ENCODE data around the gene TM4SF1. TPM values are rescaled to one million over a fixed set of nuclear protein-coding genes. Genes with fewer than 3 reads are reported as not detected.

Gene TM4SF1
- polyA plus RNA-seq, 1 donor from 2014 or later: 0.81 TPM

DNA sequence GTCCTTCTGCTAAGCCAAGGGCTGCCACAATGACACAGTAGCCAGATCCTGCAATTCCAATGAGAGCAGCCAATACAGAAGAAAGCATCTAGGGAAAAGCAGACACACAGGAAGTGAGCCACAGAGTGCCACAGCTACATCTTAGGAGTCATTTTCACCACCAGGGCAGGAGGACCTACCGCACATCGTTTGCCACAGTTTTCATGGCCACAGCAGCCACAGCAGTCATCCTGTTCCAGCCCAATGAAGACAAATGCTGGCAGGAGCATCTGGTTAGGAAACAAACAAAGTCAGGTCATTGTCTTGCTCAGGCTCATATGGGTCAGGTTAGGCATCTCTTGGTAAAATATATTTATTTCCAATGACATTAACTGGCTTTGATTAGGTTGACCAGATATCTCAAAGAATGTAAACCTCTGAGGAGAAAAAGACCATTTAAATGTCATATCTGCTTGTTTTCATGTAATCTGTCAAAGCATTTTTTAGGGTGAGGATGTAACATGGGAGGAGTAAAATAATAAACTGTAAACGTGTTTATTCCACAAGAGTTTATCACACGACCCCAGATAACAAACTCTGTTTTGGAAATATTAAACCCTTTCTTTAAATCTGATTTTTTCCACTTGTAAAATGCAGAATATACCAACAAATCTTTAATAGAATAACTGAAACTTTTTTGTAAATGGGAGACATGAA lies 1.8 kb downstream of the TM4SF1 start:
- Histone ChIP-seq H3K4me3 (ENCODE audit: low read length) (no peak overlapping the region), H3K9me3 (ENCODE audit: low read length) (no peaks in the 10 kb centered on the region), H3F3A (ENCODE audit: insufficient read depth, low read length, poor library complexity, severe bottlenecking) (no peaks in the 10 kb centered on the region), H2AFZ (ENCODE audit: low read depth, low read length) (no peak overlapping the region), H3K79me2 (replicated peaks; ENCODE audit: insufficient read depth, low read length) (no peaks in the 10 kb centered on the region), H3K9me2 (ENCODE audit: insufficient read depth, low read length) (no peaks in the 10 kb centered on the region), H3K4me2 (ENCODE audit: low read length) (no peak overlapping the region), H3K27ac (ENCODE audit: low read length) (no peak overlapping the region), H3K9ac (ENCODE audit: low read length) (no peak overlapping the region), H3K27me3 (ENCODE audit: insufficient read depth, low read depth, low read length) (no peaks in the 10 kb centered on the region), H4K20me1 (ENCODE audit: insufficient read depth) (no peaks in the 10 kb centered on the region), H3K36me3 (ENCODE audit: insufficient read depth, low read length) (no peaks in the 10 kb centered on the region)
- no peak for TF ChIP-seq EZH2 (IDR thresholded peaks at IDR 0.05; ENCODE audit: borderline replicate concordance, insufficient read depth, low read length, poor library complexity, severe bottlenecking)
- TF ChIP-seq TAF1 (IDR thresholded peaks at IDR 0.05; ENCODE audit: low read depth): no peak
- TF ChIP-seq RAD21 (conservative IDR thresholded peaks at IDR 0.05): no peak
- TF ChIP-seq POLR2AphosphoS5 (IDR thresholded peaks at IDR 0.05): no peak
- no peak for TF ChIP-seq SMC3 (conservative IDR thresholded peaks at IDR 0.05; ENCODE audit: poor library complexity)

DNA sequence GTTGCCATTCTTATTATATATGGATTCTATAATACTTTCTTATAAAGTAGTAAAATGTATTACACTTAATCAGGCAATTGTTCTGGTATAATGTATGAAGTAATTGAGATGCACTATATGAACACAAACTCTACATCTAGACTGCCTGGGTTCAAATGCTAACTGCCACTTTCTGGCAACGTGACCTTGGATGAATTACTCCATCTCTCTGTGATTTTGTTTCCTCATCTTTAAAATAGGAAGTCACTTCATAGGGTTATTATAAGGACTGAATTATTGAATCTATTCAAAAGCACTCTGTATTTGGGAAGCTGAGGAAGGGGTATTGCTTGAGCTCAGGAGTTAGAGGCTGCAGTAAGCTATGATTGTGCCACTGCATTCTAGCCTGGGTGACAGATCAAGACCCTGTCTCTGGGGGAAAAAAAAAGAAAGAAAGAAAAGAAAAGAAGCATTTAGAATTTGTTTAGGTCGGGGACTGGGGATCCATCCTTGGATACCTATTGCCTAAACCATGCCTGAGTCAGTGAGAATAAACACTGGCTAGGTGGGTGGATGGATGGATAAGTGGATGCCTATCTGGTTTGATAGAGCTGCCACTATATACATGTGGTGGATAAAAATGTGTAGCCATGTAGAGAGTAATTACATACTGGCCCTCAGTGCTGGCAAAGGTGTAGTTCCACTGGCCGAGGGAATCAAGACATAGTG lies 2.5 kb downstream of the TM4SF1 start:
- Histone ChIP-seq H3K9me3 (ENCODE audit: low read length) (no peaks in the 10 kb centered on the region), H3K27ac (ENCODE audit: low read length) (no peak overlapping the region), H2AFZ (ENCODE audit: low read depth, low read length) (no peak overlapping the region), H3K27me3 (ENCODE audit: insufficient read depth, low read depth, low read length) (no peaks in the 10 kb centered on the region), H4K20me1 (ENCODE audit: insufficient read depth) (no peaks in the 10 kb centered on the region), H3K4me3 (ENCODE audit: low read length) (no peak overlapping the region), H3F3A (ENCODE audit: insufficient read depth, low read length, poor library complexity, severe bottlenecking) (no peaks in the 10 kb centered on the region), H3K79me2 (replicated peaks; ENCODE audit: insufficient read depth, low read length) (no peaks in the 10 kb centered on the region), H3K9ac (ENCODE audit: low read length) (no peak overlapping the region), H3K9me2 (ENCODE audit: insufficient read depth, low read length) (no peaks in the 10 kb centered on the region), H3K36me3 (ENCODE audit: insufficient read depth, low read length) (no peaks in the 10 kb centered on the region), H3K4me2 (ENCODE audit: low read length) (no peak overlapping the region)
- no peak for TF ChIP-seq MXI1 (conservative IDR thresholded peaks at IDR 0.05; ENCODE audit: poor library complexity, severe bottlenecking)
- no peak for TF ChIP-seq EP300 (conservative IDR thresholded peaks at IDR 0.05; ENCODE audit: poor library complexity, severe bottlenecking)
- no peak for TF ChIP-seq RAD21 (conservative IDR thresholded peaks at IDR 0.05)

DNA sequence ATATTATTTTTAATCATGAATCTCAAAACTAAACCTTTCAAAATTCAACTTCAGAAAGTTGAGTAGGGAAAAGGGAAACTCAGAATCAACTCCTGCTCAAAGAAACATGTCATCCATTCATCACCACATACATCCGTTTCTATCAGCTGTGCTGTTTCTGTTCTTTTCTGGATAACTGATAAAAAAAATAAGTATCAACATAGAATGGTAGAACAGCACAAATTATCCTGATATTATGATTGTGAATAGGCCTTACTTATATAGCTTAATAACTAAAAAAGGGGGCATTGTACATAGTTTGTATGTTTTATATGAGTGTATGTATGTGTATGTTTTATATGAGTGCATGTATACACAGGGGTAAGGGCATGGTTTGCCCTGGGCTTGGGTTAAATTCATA lies 3.1 kb downstream of the TM4SF1 start:
- Histone ChIP-seq H3K4me2 (ENCODE audit: low read length) (no peak overlapping the region), H3K4me3 (ENCODE audit: low read length) (no peak overlapping the region), H3F3A (ENCODE audit: insufficient read depth, low read length, poor library complexity, severe bottlenecking) (no peaks in the 10 kb centered on the region), H2AFZ (ENCODE audit: low read depth, low read length) (no peak overlapping the region), H3K9ac (ENCODE audit: low read length) (no peak overlapping the region), H3K27me3 (ENCODE audit: insufficient read depth, low read depth, low read length) (no peaks in the 10 kb centered on the region), H4K20me1 (ENCODE audit: insufficient read depth) (no peaks in the 10 kb centered on the region), H3K79me2 (replicated peaks; ENCODE audit: insufficient read depth, low read length) (no peaks in the 10 kb centered on the region), H3K9me3 (ENCODE audit: low read length) (no peaks in the 10 kb centered on the region), H3K27ac (ENCODE audit: low read length) (no peak overlapping the region), H3K9me2 (ENCODE audit: insufficient read depth, low read length) (no peaks in the 10 kb centered on the region), H3K36me3 (ENCODE audit: insufficient read depth, low read length) (no peaks in the 10 kb centered on the region)
- TF ChIP-seq MXI1 (conservative IDR thresholded peaks at IDR 0.05; ENCODE audit: poor library complexity, severe bottlenecking) (no peak), EP300 (conservative IDR thresholded peaks at IDR 0.05; ENCODE audit: poor library complexity, severe bottlenecking) (no peak), EZH2 (IDR thresholded peaks at IDR 0.05; ENCODE audit: borderline replicate concordance, insufficient read depth, low read length, poor library complexity, severe bottlenecking) (no peak), SMC3 (conservative IDR thresholded peaks at IDR 0.05; ENCODE audit: poor library complexity) (no peak), TAF1 (IDR thresholded peaks at IDR 0.05; ENCODE audit: low read depth) (no peak), POLR2AphosphoS5 (IDR thresholded peaks at IDR 0.05) (no peak), RAD21 (conservative IDR thresholded peaks at IDR 0.05) (no peak), REST (IDR thresholded peaks at IDR 0.05; ENCODE audit: borderline replicate concordance) (no peak)
- TF ChIP-seq, protein P1, sequence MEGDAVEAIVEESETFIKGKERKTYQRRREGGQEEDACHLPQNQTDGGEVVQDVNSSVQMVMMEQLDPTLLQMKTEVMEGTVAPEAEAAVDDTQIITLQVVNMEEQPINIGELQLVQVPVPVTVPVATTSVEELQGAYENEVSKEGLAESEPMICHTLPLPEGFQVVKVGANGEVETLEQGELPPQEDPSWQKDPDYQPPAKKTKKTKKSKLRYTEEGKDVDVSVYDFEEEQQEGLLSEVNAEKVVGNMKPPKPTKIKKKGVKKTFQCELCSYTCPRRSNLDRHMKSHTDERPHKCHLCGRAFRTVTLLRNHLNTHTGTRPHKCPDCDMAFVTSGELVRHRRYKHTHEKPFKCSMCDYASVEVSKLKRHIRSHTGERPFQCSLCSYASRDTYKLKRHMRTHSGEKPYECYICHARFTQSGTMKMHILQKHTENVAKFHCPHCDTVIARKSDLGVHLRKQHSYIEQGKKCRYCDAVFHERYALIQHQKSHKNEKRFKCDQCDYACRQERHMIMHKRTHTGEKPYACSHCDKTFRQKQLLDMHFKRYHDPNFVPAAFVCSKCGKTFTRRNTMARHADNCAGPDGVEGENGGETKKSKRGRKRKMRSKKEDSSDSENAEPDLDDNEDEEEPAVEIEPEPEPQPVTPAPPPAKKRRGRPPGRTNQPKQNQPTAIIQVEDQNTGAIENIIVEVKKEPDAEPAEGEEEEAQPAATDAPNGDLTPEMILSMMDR (IDR thresholded peaks at IDR 0.05; ENCODE audit: poor library complexity, severe bottlenecking): no peak

Data from neural cell (in vitro differentiated cells).